ENCODE measurements around the gene KIF1A. TPM values are rescaled to one million over a fixed set of nuclear protein-coding genes. Genes with fewer than 3 reads are reported as not detected.

The KIF1A gene
- total and polyA plus RNA-seq, 2 donors (not counting 3 experiments of a cell fraction or from before 2014, with no cell fraction given): 0.11 to 0.64 TPM

- no peaks in the 10 kb centered on the region for H3K79me2 ChIP-seq (ENCODE audit: control insufficient read depth, insufficient read depth, low read length)
- no peak overlapping the region for H3K9ac ChIP-seq (replicated peaks; ENCODE audit: extremely low read depth, insufficient read depth, low read length)
- ChIA-PET POLR2A (no interaction called here), CTCF (no interaction called here)
- H3K9me3 ChIP-seq (replicated peaks; ENCODE audit: control insufficient read depth, insufficient read depth, low read length): no peaks in the 10 kb centered on the region
- DNase-seq (ENCODE audit: low read depth, low spot score): no peak
- no peaks in the 10 kb centered on the region for H3K36me3 ChIP-seq (ENCODE audit: control insufficient read depth in 2 of 2, extremely low read depth in 1 of 2, insufficient read depth in 2 of 2, low read length in 2 of 2)
- H3K4me2 ChIP-seq (ENCODE audit: insufficient read depth, low read length): no peak overlapping the region
- no TSS peak for BruUV-seq (replicated peaks)
- no peak overlapping the region for H3K4me3 ChIP-seq (replicated peaks in 1 of 3; ENCODE audit: insufficient read depth in 1 of 3, low read depth in 1 of 3, low read length in 3 of 3)
- no peak overlapping the region for H3K27ac ChIP-seq (ENCODE audit: insufficient read depth, low read depth, low read length)
- H3K4me1 ChIP-seq (ENCODE audit: control insufficient read depth, extremely low read depth, insufficient read depth, low read length): no peaks in the 10 kb centered on the region
- H3K9me1 ChIP-seq (replicated peaks; ENCODE audit: control insufficient read depth, extremely low read depth, insufficient read depth, low read length): no peaks in the 10 kb centered on the region
- TF ChIP-seq POLR2AphosphoS5 (IDR thresholded peaks at IDR 0.05; ENCODE audit: insufficient read depth, low read depth, low read length) (no peak), FOS (IDR thresholded peaks at IDR 0.05; ENCODE audit: borderline replicate concordance, insufficient read depth, low read length) (no peak), JUN (IDR thresholded peaks at IDR 0.05; ENCODE audit: borderline replicate concordance, insufficient read depth, insufficient read length, low read depth) (no peak), GATA2 (IDR thresholded peaks at IDR 0.05; ENCODE audit: insufficient read depth, insufficient read length, low read depth, low read length) (no peak), MYC (IDR thresholded peaks at IDR 0.05; ENCODE audit: low read depth, low read length) (no peak), MAX (IDR thresholded peaks at IDR 0.05; ENCODE audit: insufficient read depth, insufficient read length) (no peak), EZH2 (IDR thresholded peaks at IDR 0.05; ENCODE audit: borderline replicate concordance, low read depth, low read length, severe bottlenecking) (no peak), POLR2A (IDR thresholded peaks at IDR 0.05; ENCODE audit: low read depth, low read length) (no peak)
- TF ChIP-seq, protein P1, sequence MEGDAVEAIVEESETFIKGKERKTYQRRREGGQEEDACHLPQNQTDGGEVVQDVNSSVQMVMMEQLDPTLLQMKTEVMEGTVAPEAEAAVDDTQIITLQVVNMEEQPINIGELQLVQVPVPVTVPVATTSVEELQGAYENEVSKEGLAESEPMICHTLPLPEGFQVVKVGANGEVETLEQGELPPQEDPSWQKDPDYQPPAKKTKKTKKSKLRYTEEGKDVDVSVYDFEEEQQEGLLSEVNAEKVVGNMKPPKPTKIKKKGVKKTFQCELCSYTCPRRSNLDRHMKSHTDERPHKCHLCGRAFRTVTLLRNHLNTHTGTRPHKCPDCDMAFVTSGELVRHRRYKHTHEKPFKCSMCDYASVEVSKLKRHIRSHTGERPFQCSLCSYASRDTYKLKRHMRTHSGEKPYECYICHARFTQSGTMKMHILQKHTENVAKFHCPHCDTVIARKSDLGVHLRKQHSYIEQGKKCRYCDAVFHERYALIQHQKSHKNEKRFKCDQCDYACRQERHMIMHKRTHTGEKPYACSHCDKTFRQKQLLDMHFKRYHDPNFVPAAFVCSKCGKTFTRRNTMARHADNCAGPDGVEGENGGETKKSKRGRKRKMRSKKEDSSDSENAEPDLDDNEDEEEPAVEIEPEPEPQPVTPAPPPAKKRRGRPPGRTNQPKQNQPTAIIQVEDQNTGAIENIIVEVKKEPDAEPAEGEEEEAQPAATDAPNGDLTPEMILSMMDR (IDR thresholded peaks at IDR 0.05; ENCODE audit: extremely low read depth in 1 of 2, insufficient read depth in 1 of 2, low read depth in 1 of 2, low read length in 2 of 2): no peak
- H3K27me3 ChIP-seq (ENCODE audit: control insufficient read depth in 2 of 2, insufficient read depth in 2 of 2, low read length in 2 of 2): no peaks in the 10 kb centered on the region
- FAIRE-seq: no peak
- no peaks in the 10 kb centered on the region for H4K20me1 ChIP-seq (replicated peaks; ENCODE audit: control insufficient read depth, extremely low read depth, insufficient read depth, low read length)
- intact Hi-C loops (cut with micrococcal nuclease): no loop called here
- dilution Hi-C loops (cut with MboI; ENCODE audit: extremely low pct_ligation_motif_present, low sequenced_read_pairs): no loop called here
- H2AFZ ChIP-seq (ENCODE audit: low read depth, low read length): no peak overlapping the region
Measured at GRCh38 chr2:240774856-240775255, 45.2 kb downstream of the KIF1A start.

Measured in endothelial cell of umbilical vein (primary cell).